ENCODE measurements around the gene CBFA2T3.

Gene CBFA2T3

DNA sequence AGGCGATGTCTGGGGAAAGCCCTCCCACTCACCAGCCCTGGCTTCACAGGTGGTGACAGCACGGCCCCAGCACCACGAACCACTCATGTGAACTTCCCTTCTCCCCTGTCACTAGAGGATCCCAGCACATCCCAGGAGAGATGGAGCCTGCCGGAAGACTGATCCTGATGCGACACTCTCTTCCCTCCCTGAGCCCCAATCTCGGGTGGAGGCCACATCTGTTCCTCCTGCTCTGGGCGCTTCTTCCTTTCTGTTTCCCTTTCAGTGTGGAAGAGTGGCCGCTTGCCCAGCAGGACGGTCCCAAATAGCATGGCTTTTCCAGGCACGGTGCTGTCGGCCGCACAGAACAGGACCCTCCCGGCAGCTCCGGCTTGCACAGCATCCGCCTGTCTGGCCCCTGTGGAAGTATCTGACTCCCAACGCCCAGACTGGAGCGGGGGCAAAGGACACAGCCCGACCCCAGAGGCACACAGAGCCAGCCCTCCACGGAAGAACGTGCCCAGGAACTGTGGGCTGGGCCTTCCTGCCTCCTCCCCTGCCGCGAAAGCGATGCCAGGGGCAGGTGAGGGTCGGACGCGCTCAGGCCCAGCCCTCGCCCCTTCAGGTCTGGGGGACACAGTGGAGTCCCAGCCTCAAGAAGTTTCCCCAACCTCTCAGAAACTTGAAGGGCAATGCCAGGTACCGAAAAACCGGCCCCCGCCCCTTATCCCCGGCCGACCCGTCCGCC, 37.6 kb downstream of the CBFA2T3 start:
- no peak for DNase-seq (ENCODE audit: low read depth in 2 of 2)

DNA sequence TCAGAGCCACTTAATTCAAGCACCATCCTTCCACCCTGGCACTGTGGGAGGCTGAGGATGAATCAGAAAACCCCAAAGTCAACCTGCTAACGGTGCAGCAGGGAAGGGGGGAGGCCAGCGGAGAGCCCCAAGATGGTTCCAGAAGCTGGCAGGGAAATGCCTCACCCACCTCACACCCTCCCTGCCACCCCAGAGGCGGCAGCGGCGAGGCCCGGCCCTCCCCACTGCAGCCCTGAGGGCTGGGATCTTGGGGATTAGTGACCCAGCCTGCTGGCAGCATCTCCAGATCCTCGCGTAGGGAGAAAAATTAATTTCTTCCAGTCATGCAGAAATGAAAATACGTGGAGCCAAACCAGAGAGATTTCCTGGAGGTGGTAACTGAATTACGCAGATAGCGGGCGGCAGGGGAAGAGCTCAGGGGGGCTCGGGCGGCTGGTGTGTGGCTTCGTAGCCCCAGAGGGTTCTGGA, 38.2 kb downstream of the CBFA2T3 start:
- no peak for DNase-seq (ENCODE audit: low read depth in 2 of 2)

DNA sequence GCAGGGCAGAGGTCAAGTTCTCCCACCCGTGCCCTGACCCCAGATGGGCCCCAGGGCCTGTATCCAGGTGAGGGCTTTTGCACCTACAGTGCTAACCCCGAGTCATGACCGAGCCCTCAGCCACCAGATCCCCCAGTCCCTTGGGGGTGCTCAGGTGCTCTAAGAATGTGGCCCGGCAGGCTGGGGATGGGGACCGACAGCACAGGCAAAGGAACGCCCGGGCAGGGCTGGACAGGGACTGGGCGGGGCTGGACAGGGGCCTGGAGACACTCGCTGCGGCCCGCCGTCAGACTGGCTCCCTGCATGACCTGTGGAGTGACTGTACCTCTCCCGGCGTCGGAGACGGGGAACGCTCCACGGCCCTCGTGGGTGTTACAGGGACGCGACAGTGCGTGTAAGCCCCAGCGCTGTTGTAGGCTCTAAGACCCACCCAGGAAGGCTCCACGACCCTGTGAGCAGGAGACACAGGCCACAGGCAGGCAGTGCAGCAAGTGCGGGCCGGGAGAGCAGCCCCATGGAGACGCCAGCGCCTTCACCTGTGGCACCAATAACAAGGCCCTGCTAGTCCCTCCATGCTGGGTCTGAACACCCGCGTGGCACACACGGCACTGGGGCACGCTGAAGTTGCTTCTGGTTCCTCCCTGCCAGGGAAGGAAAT, 38.8 kb downstream of the CBFA2T3 start:
- DNase-seq (ENCODE audit: low read depth in 2 of 2) = no peak

DNA sequence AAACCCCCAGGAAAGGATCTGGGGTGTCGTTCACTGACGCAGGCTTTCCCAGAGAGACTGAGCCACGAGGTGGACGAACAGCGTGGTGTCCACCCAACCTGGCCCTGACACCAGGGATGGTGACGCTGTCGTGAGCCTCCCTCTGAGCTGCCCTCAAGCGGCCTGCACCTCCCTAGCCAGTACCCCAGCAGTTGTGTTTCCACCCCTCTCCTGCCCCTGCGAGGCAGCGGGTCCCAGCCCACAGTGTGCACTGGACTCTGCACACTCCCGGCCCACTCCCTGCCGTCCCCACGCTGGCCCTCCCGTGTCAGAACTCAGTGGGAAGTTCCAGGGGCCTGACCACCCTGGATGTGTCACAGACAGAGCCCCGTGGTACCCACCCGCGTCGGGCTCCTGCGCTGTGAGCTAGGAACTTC, 39.8 kb downstream of the CBFA2T3 start:
- no peak for DNase-seq (ENCODE audit: low read depth in 2 of 2)

DNA sequence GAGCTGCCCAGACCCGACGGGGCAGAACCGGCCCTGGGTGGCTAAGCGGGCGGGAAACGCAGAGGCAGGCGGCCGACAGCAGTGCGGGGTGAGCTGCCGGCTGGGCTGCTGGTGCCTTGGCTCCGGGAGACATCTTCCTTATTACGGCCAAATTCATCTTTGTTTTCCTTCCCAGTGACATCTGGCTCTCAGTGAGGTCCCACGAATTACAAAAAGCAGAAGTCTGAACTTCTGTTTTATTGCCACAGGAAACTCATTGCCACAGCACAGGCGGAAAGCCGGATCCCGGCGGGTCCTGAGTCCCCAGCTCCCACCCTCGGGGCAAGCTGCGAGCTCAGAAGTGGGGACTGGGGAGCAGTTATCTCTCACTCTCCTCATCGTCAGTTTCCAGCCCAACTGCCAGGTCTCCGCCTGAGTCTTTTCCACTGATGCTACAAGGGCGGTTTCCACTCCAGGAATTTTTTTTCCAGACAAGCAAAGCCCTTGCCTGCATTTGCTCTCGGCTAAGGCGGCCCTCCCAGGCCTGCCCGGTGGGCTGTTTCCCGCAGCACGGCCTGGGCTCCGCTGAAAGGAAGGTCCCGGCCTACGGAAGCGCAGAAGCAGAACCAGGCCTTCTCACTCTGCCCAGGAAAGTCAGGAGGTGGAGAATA, 40.3 kb downstream of the CBFA2T3 start:
- DNase-seq (ENCODE audit: low read depth in 2 of 2) = no peak

DNA sequence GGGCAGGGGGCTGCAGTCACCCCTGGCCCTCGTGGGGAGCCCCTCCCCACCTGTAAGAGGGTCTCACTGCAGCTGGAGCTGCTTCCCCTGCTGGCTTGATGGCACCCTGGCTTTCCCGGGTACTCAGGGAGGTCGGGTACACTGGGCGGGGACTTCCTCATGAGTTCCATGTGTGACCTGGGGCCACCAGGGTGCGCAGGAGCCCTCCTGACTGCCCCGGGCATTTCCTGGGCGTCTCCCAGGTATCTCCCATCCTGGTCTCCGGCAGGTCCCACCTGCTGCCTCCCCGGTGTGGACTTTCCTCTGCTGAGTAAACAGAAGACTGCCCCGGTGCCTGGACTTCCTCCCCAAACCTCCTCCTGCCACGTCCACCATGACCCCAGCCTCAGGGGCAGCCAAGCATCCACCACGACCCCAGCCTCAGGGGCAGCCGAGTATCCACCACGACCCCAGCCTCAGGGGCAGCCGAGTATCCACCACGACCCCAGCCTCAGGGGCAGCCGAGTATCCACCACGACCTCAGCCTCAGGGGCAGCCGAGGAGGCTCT, 40.9 kb downstream of the CBFA2T3 start:
- DNase-seq (ENCODE audit: low read depth in 2 of 2) = no peak

DNA sequence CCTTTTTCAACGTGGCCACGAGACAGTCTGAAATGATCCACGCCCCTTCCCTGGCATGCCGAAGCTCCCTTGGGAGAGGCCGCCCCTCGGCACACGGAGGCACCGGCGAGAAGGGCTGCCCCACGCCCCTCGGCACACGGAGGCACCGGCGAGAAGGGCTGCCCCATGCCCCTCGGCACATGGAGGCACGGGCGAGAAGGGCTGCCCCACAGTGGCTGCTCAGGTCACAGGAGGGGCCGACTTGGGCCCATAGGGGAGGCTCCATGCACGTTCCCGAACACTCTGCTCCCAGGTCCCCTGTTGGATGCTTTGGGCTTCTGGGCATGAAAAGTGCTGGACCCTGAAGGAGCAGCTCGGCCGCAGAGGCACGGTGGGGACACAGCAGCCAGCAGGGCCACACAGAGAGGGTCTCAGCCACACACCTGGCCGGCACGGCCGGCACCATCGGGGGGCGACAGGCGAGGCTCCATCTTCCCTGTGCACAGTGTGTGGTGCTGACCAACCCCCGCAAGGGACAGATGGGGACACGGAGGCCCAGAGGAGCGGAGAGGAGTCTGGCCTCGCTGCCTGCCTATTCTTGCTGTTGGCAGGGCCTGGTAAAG, 42.8 kb downstream of the CBFA2T3 start:
- DNase-seq (ENCODE audit: low read depth in 2 of 2) = no peak

DNA sequence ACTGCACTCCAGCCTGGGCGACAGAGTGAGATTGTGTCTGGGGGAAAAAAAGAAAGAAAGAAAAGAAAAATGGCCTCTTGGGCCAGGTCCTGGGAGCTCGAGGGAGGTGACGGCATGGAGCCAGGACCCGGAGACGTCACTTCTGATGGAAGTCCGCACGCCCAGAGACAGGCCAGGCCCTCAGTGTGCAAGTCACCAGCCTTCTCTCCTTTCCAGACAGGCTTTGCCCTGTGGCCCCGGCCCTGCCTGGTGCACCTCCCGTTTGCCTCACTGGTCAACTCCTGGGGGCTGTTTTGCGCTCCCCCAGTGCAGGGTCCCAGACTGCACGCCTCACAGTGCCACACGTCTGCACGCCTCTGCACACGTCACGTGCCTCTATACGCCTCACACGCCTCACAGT, 44.1 kb downstream of the CBFA2T3 start:
- DNase-seq (ENCODE audit: low read depth in 2 of 2) = no peak

DNA sequence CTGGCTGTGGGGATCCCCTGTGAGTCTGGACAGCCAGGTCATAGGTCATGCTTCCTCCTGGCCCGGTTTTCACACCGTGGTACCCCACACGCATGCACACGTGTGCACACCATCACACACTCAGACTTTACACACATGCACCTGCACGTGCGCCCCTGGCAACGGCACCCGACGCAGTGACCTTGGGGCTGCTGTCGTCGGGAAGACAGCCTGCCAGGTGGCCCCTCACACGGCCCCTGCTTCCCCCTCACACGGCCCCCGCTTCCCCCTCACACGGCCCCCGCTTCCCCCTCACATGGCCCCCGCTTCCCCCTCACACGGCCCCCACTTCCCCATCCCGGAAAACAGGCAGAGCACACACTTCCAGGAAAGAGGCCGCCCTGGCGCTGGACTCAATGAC, 45.1 kb downstream of the CBFA2T3 start:
- DNase-seq (ENCODE audit: low read depth in 2 of 2) = no peak

DNA sequence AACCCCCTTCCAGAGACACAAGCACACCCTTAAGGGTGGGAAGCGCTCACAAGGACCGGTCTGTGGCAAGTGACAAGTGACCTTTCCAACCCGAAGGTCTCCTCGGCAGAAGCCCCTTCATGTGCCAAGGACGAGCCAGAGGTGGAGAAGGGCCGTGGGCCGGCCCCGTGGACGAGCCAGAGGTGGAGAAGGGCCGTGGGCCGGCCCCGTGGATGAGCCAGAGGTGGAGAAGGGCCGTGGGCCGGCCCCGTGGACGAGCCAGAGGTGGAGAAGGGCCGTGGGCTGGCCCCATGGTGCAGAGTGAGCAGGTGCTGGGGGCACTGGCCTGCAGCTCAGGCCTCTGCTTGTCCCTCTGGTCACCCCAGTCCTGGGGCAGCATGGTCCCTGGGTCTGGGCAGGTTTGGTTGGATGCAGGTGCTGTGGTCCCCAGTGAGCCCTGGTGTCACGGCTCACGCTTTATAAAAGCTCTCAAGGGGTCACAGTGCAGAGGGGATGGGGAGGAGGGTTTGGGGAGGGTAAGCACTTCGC, 45.6 kb downstream of the CBFA2T3 start:
- no peak for DNase-seq (ENCODE audit: low read depth in 2 of 2)

DNA sequence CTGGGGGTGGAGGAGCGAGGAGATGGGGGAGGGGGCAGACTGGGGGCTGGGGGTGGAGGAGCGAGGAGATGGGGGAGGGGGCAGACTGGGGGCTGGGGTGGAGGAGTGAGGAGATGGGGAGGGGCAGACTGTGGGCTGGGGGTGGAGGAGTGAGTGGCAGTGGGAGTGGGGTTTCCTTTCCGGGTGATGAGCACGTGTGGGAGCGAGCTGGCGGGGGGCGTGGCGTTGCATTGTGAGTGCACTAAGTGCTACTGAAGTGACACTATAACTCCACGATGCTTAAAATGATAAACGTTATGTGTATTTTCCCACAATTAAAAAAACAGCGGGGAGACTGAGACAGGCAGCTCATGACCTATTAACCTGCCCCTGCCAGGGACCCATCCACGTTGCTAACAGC, 46.3 kb downstream of the CBFA2T3 start:
- no peak for DNase-seq (ENCODE audit: low read depth in 2 of 2)

DNA sequence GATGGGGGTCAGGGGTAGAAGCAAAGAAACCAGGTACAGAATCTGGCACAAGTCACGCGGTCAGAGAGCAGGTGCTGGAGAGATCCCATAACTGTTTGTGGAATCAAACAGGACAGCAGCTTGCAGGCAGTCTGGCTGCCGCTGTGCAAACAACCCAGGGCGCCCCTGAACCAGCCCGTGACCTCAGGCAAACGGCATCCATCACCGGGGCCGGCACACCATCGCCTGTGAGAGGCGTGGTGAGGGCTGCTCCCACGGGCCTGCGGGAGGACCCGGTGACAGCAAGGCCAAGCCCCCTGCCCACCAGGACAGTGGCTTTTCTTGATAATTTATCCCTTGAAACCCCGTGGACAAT, 47.9 kb downstream of the CBFA2T3 start:
- no peak for DNase-seq (ENCODE audit: low read depth in 2 of 2)

DNA sequence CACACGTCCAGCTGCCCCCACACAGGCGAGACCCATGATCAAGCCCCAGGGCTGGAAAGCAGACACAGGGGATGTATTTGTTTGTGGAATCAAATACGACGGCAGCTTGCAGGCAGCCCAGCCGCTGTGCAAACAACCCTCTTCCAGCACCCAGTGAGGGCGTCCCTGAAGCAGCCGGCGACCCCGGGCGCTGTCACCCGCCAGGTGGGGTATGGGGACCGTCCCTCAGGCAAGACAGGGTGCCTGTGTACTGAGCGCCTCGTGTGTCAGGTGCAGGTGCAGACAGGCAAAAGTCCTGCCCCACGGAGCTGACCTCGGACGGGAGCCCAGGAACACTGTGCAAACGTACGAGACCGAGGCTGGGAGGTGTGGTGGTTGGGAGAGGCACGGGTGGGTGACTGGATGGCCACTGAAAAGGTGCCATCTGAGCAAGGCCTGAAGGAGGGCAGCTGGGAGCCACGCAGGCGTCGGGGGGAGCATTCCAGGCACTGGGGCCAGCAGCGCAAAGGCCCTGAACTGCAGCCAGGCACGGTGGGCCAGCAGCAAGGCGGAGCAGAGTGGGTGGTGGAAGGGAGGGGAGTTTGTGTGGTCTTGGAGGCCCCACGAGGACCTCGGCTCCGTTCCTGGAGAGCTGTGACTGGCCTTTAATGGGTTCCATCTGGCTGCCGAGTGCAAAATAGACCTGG, 48.5 kb downstream of the CBFA2T3 start:
- DNase-seq (ENCODE audit: low read depth in 2 of 2) = no peak

DNA sequence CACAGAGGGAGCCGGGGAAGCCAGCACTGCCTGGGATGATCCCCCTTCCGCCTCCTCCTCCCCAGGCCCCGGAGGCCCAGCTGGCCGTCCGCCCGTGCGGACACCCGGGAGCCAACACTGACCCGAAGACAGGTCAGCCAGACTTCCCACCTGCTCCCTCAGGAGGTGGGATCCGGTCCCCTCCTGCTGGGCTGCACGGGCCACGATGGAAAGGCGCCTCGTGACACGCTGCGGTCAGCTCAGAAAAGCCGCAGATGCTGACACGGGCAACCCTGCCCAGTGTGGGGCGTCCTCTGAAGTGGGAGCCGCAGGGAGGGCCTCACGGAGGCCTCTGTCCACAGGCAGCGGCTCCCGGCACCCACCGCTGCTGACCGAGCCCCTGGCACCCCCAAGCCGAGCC, 49.3 kb downstream of the CBFA2T3 start:
- no peak for DNase-seq (ENCODE audit: low read depth in 2 of 2)

DNA sequence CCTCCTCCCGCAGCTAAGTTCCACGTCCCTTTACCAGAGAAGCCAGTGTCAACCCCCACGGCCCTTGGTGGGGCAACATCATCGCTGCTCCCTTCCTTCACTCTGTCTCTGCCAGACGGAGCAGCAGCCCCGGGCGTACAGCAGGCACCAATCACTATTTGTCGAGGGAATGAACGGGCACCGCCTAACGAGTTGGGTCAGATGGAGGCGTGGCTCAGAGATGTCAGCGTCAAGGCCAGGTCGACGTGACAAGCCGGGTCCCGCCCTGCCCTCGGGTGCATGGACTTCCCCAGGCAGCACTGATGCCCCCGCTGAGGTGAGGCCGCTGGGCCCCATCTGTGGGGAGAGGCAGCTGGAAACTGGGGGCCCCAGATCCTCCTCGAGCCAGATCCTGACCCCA, 50.0 kb downstream of the CBFA2T3 start:
- DNase-seq (ENCODE audit: low read depth in 2 of 2) = no peak

DNA sequence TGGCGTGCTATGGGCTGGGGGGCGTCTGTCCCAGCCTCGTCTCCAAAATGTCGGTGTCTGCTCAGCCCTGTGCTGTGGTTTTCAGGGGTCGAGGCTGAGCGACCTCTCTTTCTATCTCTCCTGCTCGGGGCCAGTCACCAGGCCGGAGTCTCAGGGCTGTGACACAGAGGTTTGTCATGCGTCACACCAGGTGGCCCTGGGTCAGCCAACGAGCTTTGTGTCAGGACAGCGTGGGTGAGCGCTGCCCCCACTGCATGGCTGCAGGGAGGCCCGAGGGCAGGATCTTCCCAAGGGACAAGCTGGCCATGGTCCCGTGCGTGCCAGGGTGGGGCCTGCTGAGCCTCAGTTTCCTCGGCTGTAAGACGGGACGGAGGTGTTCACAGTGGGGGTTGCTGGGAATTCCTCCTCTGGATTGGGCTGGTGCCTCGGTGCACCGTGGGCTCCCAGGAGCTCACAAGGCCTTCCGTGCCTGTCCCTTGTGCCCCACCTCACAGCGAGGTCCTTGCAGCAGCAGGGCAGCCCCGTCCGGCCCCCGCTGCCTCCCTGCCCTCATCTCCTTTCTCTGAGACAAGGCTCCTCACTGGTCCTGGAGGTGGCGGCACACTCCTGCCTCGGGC, 50.5 kb downstream of the CBFA2T3 start:
- DNase-seq (ENCODE audit: low read depth in 2 of 2) = no peak

DNA sequence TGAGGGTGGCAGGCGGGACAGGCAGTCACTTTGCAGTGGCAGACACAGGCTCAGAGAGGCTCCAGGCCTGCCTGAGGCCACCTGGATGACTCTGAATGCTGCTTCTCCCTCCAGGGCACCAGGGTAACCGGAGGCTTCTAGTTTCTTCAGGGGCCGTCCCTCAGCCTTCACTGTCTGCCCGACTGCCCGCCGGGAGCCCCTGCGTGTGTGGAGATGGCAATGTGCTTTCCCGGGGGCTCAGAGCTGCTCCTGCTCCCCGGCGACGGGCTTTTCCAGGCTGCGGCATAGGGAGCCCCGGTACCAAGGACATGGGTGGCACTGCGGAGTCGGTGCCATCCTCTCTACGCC, 51.5 kb downstream of the CBFA2T3 start:
- no peak for DNase-seq (ENCODE audit: low read depth in 2 of 2)

DNA sequence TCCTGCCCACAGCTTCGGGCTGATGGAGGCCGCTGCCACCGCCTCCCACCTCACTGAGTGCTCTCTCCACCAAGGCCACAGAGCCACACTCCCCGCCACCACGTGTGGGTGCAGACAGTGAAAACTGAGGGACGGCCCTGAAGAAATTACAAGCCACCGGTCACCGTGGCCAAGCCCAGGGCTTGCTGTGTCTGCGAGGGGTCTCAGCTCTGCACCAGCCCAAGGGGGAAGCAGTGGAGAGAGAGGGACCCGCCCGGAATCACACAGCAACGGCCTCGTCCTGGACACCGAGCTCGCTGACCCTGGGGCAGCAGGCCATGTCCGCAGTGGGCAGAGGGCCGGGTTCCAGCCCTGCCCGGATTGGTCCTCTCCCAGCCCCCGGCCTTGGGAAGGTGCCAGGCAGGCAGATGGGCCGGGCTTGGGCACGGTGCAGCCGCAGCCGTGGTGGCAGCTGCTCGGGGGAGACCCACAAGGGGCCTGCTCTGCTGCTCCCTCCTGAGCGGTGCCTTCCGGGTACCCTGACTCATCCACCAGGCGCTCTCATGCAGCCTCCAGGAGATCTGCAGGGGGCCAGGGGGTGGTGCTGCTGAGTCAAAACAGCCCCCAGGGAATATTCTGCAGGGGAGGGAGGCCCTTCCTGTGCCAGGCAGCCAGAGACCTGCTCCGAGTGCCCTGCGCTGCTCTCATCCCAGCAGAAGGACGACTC, 52.0 kb downstream of the CBFA2T3 start:
- DNase-seq (ENCODE audit: low read depth in 2 of 2) = peak in 1 of 2 donors; percentile 16

DNA sequence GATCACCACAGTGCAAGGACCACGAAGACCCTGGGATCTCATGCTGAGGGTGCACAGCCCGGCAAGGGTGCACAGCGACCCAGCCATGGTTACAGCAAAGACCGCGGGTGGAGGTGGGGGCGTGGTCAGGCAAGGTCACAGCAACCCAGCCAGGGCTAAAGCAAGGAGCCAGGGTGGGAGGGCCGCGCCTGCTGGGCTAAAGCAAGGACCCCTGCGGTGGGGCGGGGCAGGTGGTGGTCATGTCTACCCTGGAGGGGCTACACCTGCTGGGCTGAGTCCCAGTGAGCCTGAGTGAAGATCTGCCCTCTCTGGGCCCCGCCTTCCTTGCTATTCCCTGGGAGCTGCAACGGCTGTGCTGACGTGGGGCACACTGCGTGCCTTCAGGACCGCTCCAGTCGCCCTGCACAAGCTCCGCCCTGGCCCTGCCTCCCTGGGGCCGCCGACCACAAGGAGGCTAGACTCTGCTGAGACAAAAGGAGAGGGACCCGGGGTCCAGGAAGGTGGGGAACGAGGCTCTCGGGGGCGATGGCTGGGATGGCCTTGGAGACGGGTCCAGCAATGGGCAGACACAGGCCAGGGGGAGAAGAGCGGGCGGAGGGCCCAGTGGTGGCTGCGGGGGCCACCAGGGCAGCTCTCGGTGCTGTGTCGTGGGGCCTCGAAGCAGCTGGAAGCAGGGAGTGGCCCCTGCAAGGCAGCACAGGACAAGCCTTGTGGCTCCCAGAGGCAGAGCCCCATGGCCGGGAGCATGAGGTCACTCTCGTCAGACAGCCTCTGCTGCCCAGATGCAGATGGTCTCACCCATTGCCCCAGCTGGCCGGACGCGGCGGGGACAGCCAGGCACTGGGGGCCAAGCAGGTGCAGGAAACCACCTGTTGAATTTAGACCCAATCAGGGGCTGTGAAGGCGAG, 52.8 kb downstream of the CBFA2T3 start:
- DNase-seq (ENCODE audit: low read depth in 2 of 2) = no peak

DNA sequence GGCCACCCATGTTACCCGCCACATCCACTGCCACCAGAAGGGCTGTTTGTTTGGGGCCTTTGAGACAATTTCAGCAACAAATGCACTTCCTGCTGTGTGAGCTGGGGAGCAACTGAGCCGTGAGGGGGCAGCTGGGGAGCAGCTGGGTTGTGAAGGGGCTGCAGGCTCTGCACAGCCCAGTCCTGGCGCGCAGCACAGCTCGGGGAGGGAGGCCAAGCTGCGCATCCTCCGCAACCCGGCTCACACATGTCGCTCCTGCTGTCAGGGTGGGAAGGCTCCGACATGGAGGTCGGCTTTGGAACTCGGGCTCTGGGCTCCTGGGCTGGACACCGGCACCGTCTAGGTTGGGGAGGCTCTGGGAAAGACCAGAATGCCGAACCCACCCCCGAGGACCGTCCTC, 53.6 kb downstream of the CBFA2T3 start:
- no peak for DNase-seq (ENCODE audit: low read depth in 2 of 2)

Measured in activated CD8-positive, alpha-beta memory T cell treated with anti-CD3 and anti-CD28 coated beads for 4 hours (primary cell).